ENCODE results near the gene TBC1D21. TPM values are rescaled to one million over a fixed set of nuclear protein-coding genes. Genes with fewer than 3 reads are reported as not detected.

Gene TBC1D21
- total and polyA plus RNA-seq, 9 donors = not detected

DNA sequence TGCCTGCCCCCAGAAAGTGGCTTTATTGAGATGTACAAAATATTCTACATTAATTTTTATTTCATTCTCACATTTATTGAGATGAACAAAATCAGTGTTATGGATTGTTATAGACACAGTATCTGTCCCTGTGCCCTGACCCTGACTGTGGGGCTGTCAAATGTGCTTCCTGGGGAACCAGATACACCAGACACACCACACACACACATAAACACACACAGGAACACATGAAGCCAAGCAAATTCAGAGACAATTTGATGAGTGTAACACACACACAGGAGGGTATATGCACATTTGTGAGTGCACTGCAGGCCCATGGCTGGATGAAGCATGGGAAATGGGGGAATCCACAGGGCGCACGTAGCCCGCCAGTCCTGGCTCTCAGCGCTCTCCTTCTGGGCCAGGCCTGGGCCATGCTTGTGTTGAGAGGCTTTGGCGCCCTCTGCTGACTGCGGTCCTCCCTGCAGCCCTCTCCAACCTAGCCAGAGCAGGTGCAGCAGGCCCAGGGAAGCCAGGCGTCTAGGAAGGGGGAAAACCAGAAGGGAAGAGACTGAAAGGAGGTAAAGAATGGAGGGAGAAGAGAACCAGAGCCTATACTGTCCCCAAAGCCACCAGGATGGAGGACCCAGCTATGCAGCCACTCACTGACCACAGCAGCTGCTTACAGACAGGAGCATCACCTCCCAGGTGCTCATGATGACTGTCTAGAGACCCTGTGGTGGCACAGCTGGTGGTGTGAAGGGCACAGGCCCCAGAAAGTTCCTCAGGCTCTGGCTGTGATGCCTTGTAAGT lies 34.9 kb downstream of the TBC1D21 start:
- no peaks in the 10 kb centered on the region for H3K9me3 ChIP-seq (replicated peaks; ENCODE audit: control insufficient read depth, low read depth, low read length)
- 8% methylated on average over 5 of the region's 7 CpGs for WGBS (ENCODE audit: insufficient coverage)
- no peaks in the 10 kb centered on the region for H3K36me3 ChIP-seq (ENCODE audit: control insufficient read depth, insufficient read depth, low read length)
- H3K4me3 ChIP-seq (ENCODE audit: low read length) = no peak overlapping the region
- no peak overlapping the region for H3K27ac ChIP-seq (ENCODE audit: low read length)
- H3K27me3 ChIP-seq (ENCODE audit: control insufficient read depth, insufficient read depth, low read length) = no peaks in the 10 kb centered on the region
- peak; percentile 85 for DNase-seq
- H3K4me1 ChIP-seq (ENCODE audit: control insufficient read depth, insufficient read depth, low read length) = peaks cover 4% of the 10 kb centered on the region

DNA sequence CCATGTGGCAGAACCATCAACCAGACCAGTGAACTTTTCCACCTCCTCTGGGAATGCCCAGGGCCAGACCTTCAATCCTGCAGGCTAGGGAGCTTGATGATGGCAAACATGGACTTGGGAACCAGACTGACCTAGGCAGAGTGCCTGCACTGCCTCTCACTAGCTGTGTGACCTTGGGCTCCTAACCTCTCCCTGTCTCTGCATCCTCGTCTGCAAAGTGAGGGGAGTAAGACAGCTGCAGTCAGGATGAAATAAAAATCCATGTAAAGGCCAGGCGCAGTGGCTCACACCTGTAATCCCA lies 35.4 kb downstream of the TBC1D21 start:
- H3K36me3 ChIP-seq (ENCODE audit: control insufficient read depth, insufficient read depth, low read length) = no peaks in the 10 kb centered on the region
- H3K9me3 ChIP-seq (replicated peaks; ENCODE audit: control insufficient read depth, low read depth, low read length) = no peaks in the 10 kb centered on the region
- no peak overlapping the region for H3K4me3 ChIP-seq (ENCODE audit: low read length)
- DNase-seq = no peak
- H3K27me3 ChIP-seq (ENCODE audit: control insufficient read depth, insufficient read depth, low read length) = no peaks in the 10 kb centered on the region
- H3K27ac ChIP-seq (ENCODE audit: low read length) = no peak overlapping the region
- peaks cover 4% of the 10 kb centered on the region for H3K4me1 ChIP-seq (ENCODE audit: control insufficient read depth, insufficient read depth, low read length)
- WGBS (ENCODE audit: insufficient coverage) = 80% methylated on average over 1 of the region's 2 CpGs

DNA sequence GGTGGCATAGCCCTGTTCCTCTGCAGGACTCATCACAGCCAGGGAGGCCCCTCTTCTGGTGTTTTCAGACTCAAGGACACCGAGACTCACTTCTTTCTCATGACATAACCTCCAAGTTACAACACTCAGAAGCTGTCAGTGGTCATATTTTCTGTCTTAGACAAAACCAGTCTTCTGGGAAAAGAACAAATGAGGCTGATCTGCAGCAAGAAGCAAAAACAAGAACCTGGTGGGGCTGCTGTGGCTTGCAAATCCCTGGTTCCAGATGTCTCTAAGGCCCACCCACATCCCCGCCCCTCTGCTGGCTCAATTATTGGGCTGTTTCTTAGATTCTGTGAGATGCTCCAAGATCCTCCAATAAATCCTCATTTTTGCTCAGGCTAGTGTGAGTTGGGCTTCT lies 36.3 kb downstream of the TBC1D21 start:
- H3K4me1 ChIP-seq (ENCODE audit: control insufficient read depth, insufficient read depth, low read length) = peaks cover 4% of the 10 kb centered on the region
- WGBS (ENCODE audit: insufficient coverage) = no CpG with 5 or more reads among the region's 2 CpGs
- DNase-seq = no peak

DNA sequence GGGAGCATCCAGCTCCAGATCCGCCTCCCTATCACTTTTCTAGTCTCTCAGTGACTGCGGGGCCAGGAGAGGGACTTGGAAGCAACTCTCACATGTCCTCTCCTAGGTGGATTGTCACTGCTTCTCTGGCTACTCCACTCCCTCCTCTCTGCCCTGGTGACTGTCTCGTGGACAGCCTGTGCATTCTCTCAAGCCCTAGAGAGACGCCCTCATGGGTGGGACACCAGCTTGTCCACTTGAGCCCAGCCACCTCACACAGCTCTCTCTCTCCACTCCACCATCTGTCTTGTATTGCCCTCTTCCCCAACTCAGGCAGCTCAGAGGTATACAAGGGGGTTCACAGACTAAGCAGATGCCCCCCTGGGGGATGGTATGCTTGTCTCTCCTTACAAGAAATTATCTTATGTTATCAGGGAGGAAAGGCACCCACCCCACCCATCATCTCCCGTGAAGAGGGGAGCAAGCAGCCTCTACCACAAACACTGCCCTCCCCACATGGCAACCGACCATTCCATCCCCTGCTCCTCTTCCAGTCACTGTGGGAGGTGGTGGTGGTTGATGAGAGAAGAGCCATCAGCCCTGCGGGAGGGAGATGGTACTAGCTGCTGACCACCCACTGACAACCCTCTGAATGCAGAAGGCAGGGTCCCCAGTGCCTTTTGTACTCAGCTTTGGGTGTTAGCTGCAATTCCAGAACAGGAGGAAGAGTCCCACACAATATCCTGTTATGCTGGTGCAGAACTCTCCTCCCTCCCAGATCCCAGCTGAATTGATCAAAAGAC lies 37.3 kb downstream of the TBC1D21 start:
- H3K4me1 ChIP-seq (ENCODE audit: control insufficient read depth, insufficient read depth, low read length) = peaks cover 4% of the 10 kb centered on the region
- H3K36me3 ChIP-seq (ENCODE audit: control insufficient read depth, insufficient read depth, low read length) = no peaks in the 10 kb centered on the region
- no peak overlapping the region for H3K27ac ChIP-seq (ENCODE audit: low read length)
- H3K27me3 ChIP-seq (ENCODE audit: control insufficient read depth, insufficient read depth, low read length) = no peaks in the 10 kb centered on the region
- DNase-seq = no peak
- no peaks in the 10 kb centered on the region for H3K9me3 ChIP-seq (replicated peaks; ENCODE audit: control insufficient read depth, low read depth, low read length)
- no peak overlapping the region for H3K4me3 ChIP-seq (ENCODE audit: low read length)
- 64% methylated on average over 4 of the region's 7 CpGs for WGBS (ENCODE audit: insufficient coverage)

More for the DNA sequence above, 36.3 kb downstream of the TBC1D21 start:
- H3K36me3 ChIP-seq (ENCODE audit: control insufficient read depth, insufficient read depth, low read length) = no peaks in the 10 kb centered on the region
- no peaks in the 10 kb centered on the region for H3K27me3 ChIP-seq (ENCODE audit: control insufficient read depth, insufficient read depth, low read length)
- H3K4me3 ChIP-seq (ENCODE audit: low read length) = no peak overlapping the region
- H3K9me3 ChIP-seq (replicated peaks; ENCODE audit: control insufficient read depth, low read depth, low read length) = no peaks in the 10 kb centered on the region
- H3K27ac ChIP-seq (ENCODE audit: low read length) = no peak overlapping the region

DNA sequence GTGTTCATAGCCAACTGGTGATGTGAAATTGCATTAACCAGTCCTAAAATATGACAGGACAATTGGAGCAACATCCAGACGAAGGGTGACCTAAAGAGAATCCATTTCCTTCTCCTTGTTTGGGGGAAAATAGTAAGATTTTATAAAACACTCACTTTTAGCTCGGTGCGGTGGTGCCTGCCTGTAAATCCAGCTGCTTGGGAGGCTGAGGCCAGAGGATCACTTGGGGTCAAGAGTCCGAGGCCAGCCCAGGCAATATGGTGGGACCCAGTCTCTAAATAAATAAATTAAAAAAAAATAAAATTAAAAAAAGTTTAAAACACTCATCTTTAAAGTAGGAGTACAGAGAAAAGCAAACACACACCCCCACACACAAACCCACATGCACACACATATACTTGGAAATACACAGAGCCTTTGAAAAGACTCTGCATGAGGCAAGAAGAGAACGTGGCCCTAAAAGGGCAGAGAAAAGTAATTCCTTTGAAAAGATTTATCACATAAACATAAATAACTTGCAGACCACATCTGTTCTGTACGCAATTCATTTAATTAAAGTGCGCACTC lies 38.7 kb downstream of the TBC1D21 start:
- Histone ChIP-seq H3K27me3 (ENCODE audit: control insufficient read depth, insufficient read depth, low read length) (no peaks in the 10 kb centered on the region), H3K36me3 (ENCODE audit: control insufficient read depth, insufficient read depth, low read length) (no peaks in the 10 kb centered on the region), H3K4me3 (ENCODE audit: low read length) (no peak overlapping the region), H3K9me3 (replicated peaks; ENCODE audit: control insufficient read depth, low read depth, low read length) (peaks cover 2% of the 10 kb centered on the region), H3K27ac (ENCODE audit: low read length) (no peak overlapping the region), H3K4me1 (ENCODE audit: control insufficient read depth, insufficient read depth, low read length) (no peaks in the 10 kb centered on the region)
- DNase-seq = no peak
- no CpG with 5 or more reads among the region's 7 CpGs for WGBS (ENCODE audit: insufficient coverage)

DNA sequence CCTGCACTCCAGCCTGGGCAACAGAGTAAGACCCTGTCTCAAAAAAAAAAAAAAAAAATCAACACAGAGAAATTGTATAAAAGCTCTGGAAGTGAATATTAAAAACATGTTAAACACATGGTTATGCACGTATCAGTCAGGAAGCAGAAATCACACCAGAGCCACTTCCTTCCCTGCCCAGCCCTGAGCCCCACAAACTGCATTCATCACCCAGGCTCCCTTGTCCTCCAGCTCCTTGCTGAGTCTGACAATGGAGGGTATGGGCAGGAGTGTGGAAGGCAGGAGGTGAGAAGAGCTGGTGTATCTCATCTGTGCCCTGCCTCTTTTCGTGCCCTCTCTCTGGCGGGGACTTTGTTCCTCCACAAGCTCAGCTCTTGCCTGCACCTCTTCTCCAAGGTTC lies 40.8 kb downstream of the TBC1D21 start:
- WGBS (ENCODE audit: insufficient coverage) = 84% methylated on average over 2 of the region's 3 CpGs
- Histone ChIP-seq H3K4me1 (ENCODE audit: control insufficient read depth, insufficient read depth, low read length) (no peaks in the 10 kb centered on the region), H3K27ac (ENCODE audit: low read length) (no peak overlapping the region), H3K4me3 (ENCODE audit: low read length) (no peak overlapping the region), H3K36me3 (ENCODE audit: control insufficient read depth, insufficient read depth, low read length) (no peaks in the 10 kb centered on the region), H3K27me3 (ENCODE audit: control insufficient read depth, insufficient read depth, low read length) (no peaks in the 10 kb centered on the region), H3K9me3 (replicated peaks; ENCODE audit: control insufficient read depth, low read depth, low read length) (peaks cover 2% of the 10 kb centered on the region)
- DNase-seq = no peak

DNA sequence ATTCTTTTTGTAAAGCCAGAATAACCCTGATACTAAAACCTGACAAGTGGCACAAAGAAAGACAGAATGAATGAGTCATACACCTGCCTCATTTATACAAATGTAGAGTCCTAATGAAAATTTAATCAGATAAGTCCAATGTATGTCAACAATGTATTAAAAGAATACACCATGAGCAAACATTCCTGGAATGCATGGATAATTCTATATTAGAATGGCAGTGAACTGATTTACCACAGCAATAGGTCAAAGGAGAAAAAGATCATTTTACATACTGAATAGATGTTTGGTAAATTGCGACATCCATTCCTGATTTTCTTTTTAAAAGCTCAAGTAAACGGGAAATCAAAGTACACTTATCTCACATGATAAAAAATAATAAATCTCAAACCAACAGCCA lies 41.7 kb downstream of the TBC1D21 start:
- Histone ChIP-seq H3K9me3 (replicated peaks; ENCODE audit: control insufficient read depth, low read depth, low read length) (peaks cover 2% of the 10 kb centered on the region), H3K36me3 (ENCODE audit: control insufficient read depth, insufficient read depth, low read length) (no peaks in the 10 kb centered on the region), H3K4me1 (ENCODE audit: control insufficient read depth, insufficient read depth, low read length) (no peaks in the 10 kb centered on the region), H3K27me3 (ENCODE audit: control insufficient read depth, insufficient read depth, low read length) (no peaks in the 10 kb centered on the region), H3K4me3 (ENCODE audit: low read length) (no peak overlapping the region), H3K27ac (ENCODE audit: low read length) (no peak overlapping the region)
- no peak for DNase-seq
- WGBS (ENCODE audit: insufficient coverage) = no CpG with 5 or more reads among the region's 2 CpGs

DNA sequence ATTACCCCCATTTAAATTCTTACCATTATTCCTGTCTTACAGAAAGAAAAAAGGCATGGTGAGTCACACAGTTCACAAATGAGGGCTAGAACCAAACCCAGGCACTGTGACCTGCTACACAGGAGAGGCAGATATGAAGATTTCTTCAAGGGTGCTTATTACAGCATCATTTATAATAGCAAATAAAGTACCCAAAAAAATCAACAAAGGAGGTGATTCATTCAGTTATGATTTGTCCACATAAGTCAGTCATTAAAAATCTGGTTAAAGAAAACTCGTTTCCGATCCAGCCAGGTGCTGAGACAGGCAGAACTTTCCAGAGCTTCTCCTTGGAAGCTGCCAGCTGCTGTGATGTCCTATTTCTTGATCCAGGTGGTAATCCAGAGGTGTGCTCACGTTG lies 45.4 kb downstream of the TBC1D21 start:
- Histone ChIP-seq H3K4me3 (ENCODE audit: low read length) (no peak overlapping the region), H3K9me3 (replicated peaks; ENCODE audit: control insufficient read depth, low read depth, low read length) (peaks cover 2% of the 10 kb centered on the region), H3K27ac (ENCODE audit: low read length) (no peak overlapping the region), H3K27me3 (ENCODE audit: control insufficient read depth, insufficient read depth, low read length) (no peaks in the 10 kb centered on the region), H3K36me3 (ENCODE audit: control insufficient read depth, insufficient read depth, low read length) (no peaks in the 10 kb centered on the region), H3K4me1 (ENCODE audit: control insufficient read depth, insufficient read depth, low read length) (peaks cover 25% of the 10 kb centered on the region)
- 100% methylated on average over 2 of the region's 3 CpGs for WGBS (ENCODE audit: insufficient coverage)
- no peak for DNase-seq

DNA sequence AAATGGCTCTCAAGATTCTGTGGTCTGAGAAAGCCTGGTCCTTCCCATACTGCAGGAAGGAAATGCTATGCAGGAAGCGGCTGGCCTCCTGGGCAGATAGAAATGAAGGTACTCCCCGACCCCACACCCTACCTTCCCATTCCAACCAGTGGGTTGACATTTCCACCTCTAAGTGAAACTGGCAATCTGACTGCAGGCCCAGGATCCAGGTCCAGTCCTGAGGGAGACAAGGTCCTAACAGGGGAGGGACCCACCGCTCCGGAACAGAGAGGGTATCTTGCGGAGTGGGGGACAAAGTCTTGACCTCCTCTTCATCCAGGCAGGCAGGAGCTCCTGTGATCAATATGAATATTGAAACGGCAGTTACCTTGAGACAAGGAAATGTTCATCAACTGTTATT lies 46.3 kb downstream of the TBC1D21 start:
- Histone ChIP-seq H3K9me3 (replicated peaks; ENCODE audit: control insufficient read depth, low read depth, low read length) (peaks cover 2% of the 10 kb centered on the region), H3K27me3 (ENCODE audit: control insufficient read depth, insufficient read depth, low read length) (no peaks in the 10 kb centered on the region), H3K27ac (ENCODE audit: low read length) (no peak overlapping the region), H3K36me3 (ENCODE audit: control insufficient read depth, insufficient read depth, low read length) (no peaks in the 10 kb centered on the region), H3K4me3 (ENCODE audit: low read length) (no peak overlapping the region), H3K4me1 (ENCODE audit: control insufficient read depth, insufficient read depth, low read length) (peaks cover 35% of the 10 kb centered on the region)
- no peak for DNase-seq
- 92% methylated on average over 2 of the region's 6 CpGs for WGBS (ENCODE audit: insufficient coverage)

DNA sequence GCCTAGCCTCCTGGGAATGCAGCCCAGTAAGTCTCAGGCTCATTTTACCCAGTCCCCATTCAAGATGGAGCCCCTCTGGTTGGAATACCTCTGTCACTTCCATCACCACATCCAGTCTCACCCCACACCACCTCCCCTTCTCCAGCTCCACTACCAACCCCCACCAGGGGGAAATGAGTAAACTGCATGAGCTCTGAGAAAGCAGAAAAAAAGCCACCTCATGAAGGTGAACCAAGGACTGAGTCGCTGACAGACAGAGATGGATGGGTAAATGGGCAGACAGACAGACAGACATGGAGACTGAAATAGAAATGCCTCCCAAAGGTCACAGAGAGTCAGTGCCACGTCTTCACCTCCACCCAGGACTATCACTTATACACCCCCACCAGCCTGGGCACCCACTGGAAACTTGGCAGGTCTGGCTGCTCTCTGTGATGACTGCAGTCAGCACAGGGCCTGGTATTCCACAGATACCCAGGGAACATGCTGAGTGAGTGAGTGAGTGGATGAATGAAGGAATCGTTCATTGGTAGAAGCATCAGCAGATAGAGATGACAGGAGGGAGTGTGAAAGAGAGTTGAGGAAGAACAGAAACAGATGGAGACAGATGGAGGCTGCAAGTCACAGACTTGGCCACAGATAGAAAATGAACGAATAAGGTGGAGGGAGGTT lies 48.0 kb downstream of the TBC1D21 start:
- Histone ChIP-seq H3K9me3 (replicated peaks; ENCODE audit: control insufficient read depth, low read depth, low read length) (no peaks in the 10 kb centered on the region), H3K4me1 (ENCODE audit: control insufficient read depth, insufficient read depth, low read length) (peaks cover 51% of the 10 kb centered on the region), H3K27me3 (ENCODE audit: control insufficient read depth, insufficient read depth, low read length) (no peaks in the 10 kb centered on the region), H3K4me3 (ENCODE audit: low read length) (no peak overlapping the region), H3K27ac (ENCODE audit: low read length) (no peak overlapping the region), H3K36me3 (ENCODE audit: control insufficient read depth, insufficient read depth, low read length) (no peaks in the 10 kb centered on the region)
- WGBS (ENCODE audit: insufficient coverage) = 42% methylated on average over 3 of the region's 4 CpGs
- no peak for DNase-seq
